Measurements from ENCODE around the gene MAMDC4. TPM values are rescaled to one million over a fixed set of nuclear protein-coding genes. Genes with fewer than 3 reads are reported as not detected.
A peak's percentile ranks its signal among the peaks of the same experiment; 100 is the strongest.

The MAMDC4 gene
- total and polyA plus RNA-seq, 2 of the 8 experiments (the other 6 are each of a cell fraction or from before 2014, with no cell fraction given), result 3.1 to 4.5 TPM

- TF ChIP-seq SRF (IDR thresholded peaks at IDR 0.05; ENCODE audit: low read depth, low read length), result no peak
- no peak for TF ChIP-seq YY1 (IDR thresholded peaks at IDR 0.05; ENCODE audit: low read depth, low read length)
- no peak for TF ChIP-seq TCF12 (IDR thresholded peaks at IDR 0.05; ENCODE audit: low read depth, low read length)
- TF ChIP-seq GTF2F1 (IDR thresholded peaks at IDR 0.05; ENCODE audit: borderline replicate concordance, low read depth, low read length), result no peak
- TF ChIP-seq PHF8 (conservative IDR thresholded peaks at IDR 0.05; ENCODE audit: low read depth, low read length), result peak; percentile 17
- no peaks in the 10 kb centered on the region for H3K79me2 ChIP-seq (ENCODE audit: control insufficient read depth in 1 of 2, insufficient read depth in 2 of 2, low read length in 2 of 2)
- peaks cover 2 to 12% (median 7%) of the 10 kb centered on the region in 4 experiments; a peak in 6 of 7 replicates for H3K27me3 ChIP-seq (replicated peaks in 1 of 4; ENCODE audit: control insufficient read depth in 3 of 4, extremely low read depth in 1 of 4, insufficient read depth in 3 of 4, low read length in 3 of 4)
- H4K20me1 ChIP-seq (replicated peaks in 1 of 2; ENCODE audit: control insufficient read depth in 1 of 2, insufficient read depth in 2 of 2, low read length in 2 of 2), result peaks cover 7% of the 10 kb centered on the region in 2 experiments
- peaks cover 0 to 7% (median 3%) of the 10 kb centered on the region in 4 experiments; a peak in 4 of 8 replicates for H3K36me3 ChIP-seq (ENCODE audit: control insufficient read depth in 2 of 4, insufficient read depth in 4 of 4, low read length in 3 of 4)
- H2BK120ac ChIP-seq (replicated peaks; ENCODE audit: low read depth, low read length), result no peak overlapping the region
- H3K23ac ChIP-seq (ENCODE audit: insufficient read length), result no peak overlapping the region
- WGBS, 2 experiments (ENCODE audit: extremely low coverage in 1 of 2, insufficient coverage in 1 of 2, insufficient read length in 1 of 2, insufficient replicate concordance in 2 of 2, low coverage in 1 of 2, low lambda C conversion rate in 2 of 2, missing lambda C conversion rate in 1 of 2), result 0% methylated on average over 15 of the region's 53 CpGs; no CpG with 5 or more reads in 1 of the 2 experiments
- no peaks in the 10 kb centered on the region; the same call in 1 of the 2 replicates for H3K79me1 ChIP-seq (ENCODE audit: low read depth, low read length)
- H2AFZ ChIP-seq (ENCODE audit: low read length), result no peak overlapping the region
- H3K9me3 ChIP-seq (ENCODE audit: insufficient read depth in 2 of 2, low read depth in 1 of 2, low read length in 1 of 2), result no peaks in the 10 kb centered on the region; a peak in 1 of 4 replicates
- H3K4ac ChIP-seq (replicated peaks; ENCODE audit: insufficient read length, low read depth, low read length), result peak overlapping the region; percentile 100
- DNase-seq (ENCODE audit: low read depth in 1 of 2, low spot score in 2 of 2) (peak in 1 of 2 experiments; percentile 80), FAIRE-seq (no peak)
- H3K14ac ChIP-seq (ENCODE audit: insufficient read length), result peak overlapping the region; percentile 80
- H2BK5ac ChIP-seq (ENCODE audit: low read depth, low read length), result peak overlapping the region; percentile 98
- peak overlapping the region; percentile 77 for H3K56ac ChIP-seq (replicated peaks; ENCODE audit: insufficient read length, low read depth, low read length)
- no peak overlapping the region for H3K27ac ChIP-seq (ENCODE audit: low read depth, low read length)
- peak overlapping the region; percentile 75 to 88 for H3K4me2 ChIP-seq (ENCODE audit: insufficient read depth in 1 of 2, low read depth in 2 of 2, low read length in 2 of 2)
- H4K8ac ChIP-seq (ENCODE audit: extremely low read depth, insufficient read depth, low read length), result peak overlapping the region; percentile 65; the same call in 1 of the 2 replicates
- peak overlapping the region; percentile 99 for H4K5ac ChIP-seq (ENCODE audit: insufficient read length, low read depth, low read length)
- peaks cover 13% of the 10 kb centered on the region for H3K23me2 ChIP-seq (ENCODE audit: low read depth, low read length)
- H2BK15ac ChIP-seq (ENCODE audit: low read length), result no peak overlapping the region
- H3K4me1 ChIP-seq (replicated peaks in 1 of 4; ENCODE audit: control insufficient read depth in 3 of 4, insufficient read depth in 4 of 4, low read length in 3 of 4), result peaks cover 0 to 18% (median 8%) of the 10 kb centered on the region in 4 experiments; a peak in 5 of 7 replicates
- no peak overlapping the region for H2BK12ac ChIP-seq (ENCODE audit: low read depth, low read length)
- H4K91ac ChIP-seq (replicated peaks; ENCODE audit: insufficient read length, low read length), result peak overlapping the region; percentile 100
- H3K18ac ChIP-seq (ENCODE audit: extremely low read depth, low read length), result peak overlapping the region; percentile 83
- H3K9ac ChIP-seq (replicated peaks in 1 of 4; ENCODE audit: extremely low read depth in 1 of 4, low read depth in 3 of 4, low read length in 3 of 4), result peak overlapping the region; percentile 65 to 74 (median 70)
- peak overlapping the region; percentile 81 to 89 (median 84) for H3K4me3 ChIP-seq (ENCODE audit: extremely low read depth in 1 of 4, insufficient read depth in 2 of 4, low read depth in 3 of 4, low read length in 4 of 4)
- POLR2A ChIA-PET (ENCODE audit: partially characterized antibody), result interaction anchor here (0.7 to 20.5 kb wide), 20 partner anchors 9 to 148 kb away, joined by 3 to 248 read pairs (median 4); partner anchors contain the start of genes CLIC3, FBXW5, MAMDC4 and RABL6
- H2BK20ac ChIP-seq (ENCODE audit: low read length), result no peak overlapping the region
- H2AK5ac ChIP-seq (ENCODE audit: low read depth, low read length), result no peak overlapping the region
- CTCF ChIA-PET (ENCODE audit: partially characterized antibody), result interaction anchor here (0.6 to 2.6 kb wide), 6 partner anchors 36 to 744 kb away, joined by 3 to 7 read pairs (median 5); partner anchors contain the start of genes C8G and FBXW5
Measured at GRCh38 chr9:136848393-136849037, 3.6 kb upstream of the MAMDC4 start.

Data from H1 (cell line).